Hypothalamus (tissue), 51 donors: Measurements from ENCODE around the gene FGFR1OP2.
A peak's percentile ranks its signal among the peaks of the same experiment; 100 is the strongest.
"Not testable (repeated sequence)": the region's sequence is repeated elsewhere in the genome, so short reads cannot be mapped to it uniquely, and the experiment has no call there.

Source experiments
- DNase-seq, 51 donors: peaks; one replicate each; lab custom pipeline; 2025; lab: John Stamatoyannopoulos, UW

Gene FGFR1OP2

GRCh38 chr12:26937863-26938700 is at the start of gene FGFR1OP2, which contains the start of gene INTS13:
TSS of gene FGFR1OP2 (plus strand) at chr12:26938470. CDS start at chr12:26954159, 15,689 bp downstream.
TSS of gene INTS13 (minus strand) at chr12:26937981. CDS start at chr12:26936803, 1,178 bp downstream.
- peak; percentile 83 to 100 (median 97) for DNase-seq

- no peak for DNase-seq
Measured at GRCh38 chr12:26890784-26891183, 47.5 kb upstream of the FGFR1OP2 start.

GRCh38 chr12:26891704-26892103 is 46.6 kb upstream of the FGFR1OP2 start:
- DNase-seq = no peak

GRCh38 chr12:26895672-26896071 is 42.6 kb upstream of the FGFR1OP2 start:
- no peak for DNase-seq

GRCh38 chr12:26896913-26897312 is 41.4 kb upstream of the FGFR1OP2 start:
- DNase-seq = no peak

DNA sequence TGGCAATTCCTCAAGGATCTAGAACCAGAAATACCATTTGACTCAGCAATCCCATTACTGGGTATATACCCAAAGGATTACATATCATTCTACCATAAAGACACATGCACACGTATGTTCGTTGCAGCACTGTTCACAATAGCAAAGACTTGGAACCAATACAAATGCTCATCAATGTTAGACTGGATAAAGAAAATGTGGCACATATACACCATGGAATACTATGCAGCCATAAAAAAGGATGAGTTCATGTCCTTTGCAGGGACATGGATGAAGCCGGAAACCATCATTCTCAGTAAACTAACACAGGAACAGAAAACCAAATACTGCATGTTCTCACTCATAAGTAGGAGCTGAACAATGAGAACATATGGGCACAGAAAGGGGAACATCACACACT is 34.9 kb upstream of the FGFR1OP2 start:
- DNase-seq = not testable (repeated sequence)

- no peak for DNase-seq
Measured at GRCh38 chr12:26906024-26906423, 32.2 kb upstream of the FGFR1OP2 start.

DNA sequence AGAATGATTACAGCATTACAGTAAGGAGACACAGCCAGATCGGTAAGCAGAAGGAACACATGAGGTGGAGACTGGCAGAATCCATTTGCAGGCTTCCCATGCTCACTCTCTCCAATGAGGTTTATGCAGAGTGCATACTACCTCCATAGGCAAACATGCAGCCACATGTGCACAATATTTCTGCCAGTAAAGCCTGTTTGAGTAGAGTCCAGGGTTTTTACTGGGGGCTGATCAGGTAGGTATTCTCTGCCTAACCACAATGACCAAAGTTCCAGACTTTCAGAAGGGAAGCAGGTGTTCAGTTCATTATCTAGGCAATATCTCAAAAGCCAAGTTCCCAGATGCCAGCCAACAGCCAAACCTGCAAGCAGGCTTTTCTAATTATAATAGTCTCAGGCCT is 31.6 kb upstream of the FGFR1OP2 start:
- DNase-seq = no peak

GRCh38 chr12:26918321-26919215 is 19.7 kb upstream of the FGFR1OP2 start:
- DNase-seq = peak in 2 of 51 donors; percentile 2 to 50

- peak in 21 of 51 donors; percentile 0 to 76 (median 19) for DNase-seq
Measured at GRCh38 chr12:26919216-26919555, 19.1 kb upstream of the FGFR1OP2 start.

- DNase-seq = no peak
Measured at GRCh38 chr12:26921886-26922285, 16.4 kb upstream of the FGFR1OP2 start.

DNA sequence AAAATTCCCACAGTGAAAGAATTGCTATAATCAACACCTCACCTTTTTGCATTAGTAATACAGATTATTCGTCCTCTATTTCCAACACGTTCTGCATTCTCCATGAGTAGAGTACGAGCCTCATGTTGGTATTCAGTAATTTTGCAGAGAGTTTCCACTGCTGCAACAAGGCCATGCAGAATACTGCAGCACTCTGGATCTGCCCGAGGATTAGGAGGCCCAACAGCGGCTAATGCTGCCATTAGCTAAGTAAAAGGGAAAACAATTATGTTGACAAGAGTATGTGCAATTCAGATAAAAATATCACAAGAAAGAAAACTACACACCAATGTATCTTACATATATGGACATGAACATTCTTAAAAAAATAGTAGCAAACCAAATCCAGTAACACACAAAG is 9.6 kb upstream of the FGFR1OP2 start:
- DNase-seq = no peak

GRCh38 chr12:26929590-26929989 is 8.7 kb upstream of the FGFR1OP2 start:
- DNase-seq = no peak

DNA sequence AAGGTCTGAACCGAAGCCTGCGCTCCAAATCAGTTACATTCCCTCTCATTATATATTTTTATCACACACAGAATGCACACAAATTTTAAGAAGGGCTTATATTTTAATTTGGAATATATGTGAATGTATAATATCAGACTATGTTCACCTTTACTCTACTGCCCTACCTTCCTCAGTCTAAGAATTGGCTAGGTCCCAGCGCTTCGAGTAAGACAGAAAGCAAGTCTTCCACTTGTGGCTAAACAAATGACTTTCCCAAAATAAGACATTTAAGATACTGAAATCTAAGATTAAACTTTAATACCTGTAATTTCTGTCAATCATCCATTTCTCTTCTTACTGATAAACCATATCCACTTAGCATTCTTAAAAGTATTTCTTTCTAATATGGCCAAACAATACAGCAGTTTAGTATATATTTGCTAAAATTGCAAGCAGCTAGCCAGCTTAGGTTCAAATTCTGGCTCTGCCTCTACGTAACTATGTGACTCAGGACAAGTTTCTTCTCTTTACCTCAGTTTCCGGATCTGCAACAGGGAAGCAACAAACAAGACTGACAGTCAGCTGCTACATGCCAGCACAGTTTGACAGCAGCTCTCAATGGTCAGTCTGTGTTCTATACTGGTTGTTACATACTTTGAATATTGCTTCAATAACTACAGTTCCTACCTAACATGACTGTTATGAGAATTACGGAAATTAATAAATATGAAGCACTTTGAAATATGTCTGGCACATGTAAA is 2.5 kb upstream of the FGFR1OP2 start:
- no peak for DNase-seq

DNA sequence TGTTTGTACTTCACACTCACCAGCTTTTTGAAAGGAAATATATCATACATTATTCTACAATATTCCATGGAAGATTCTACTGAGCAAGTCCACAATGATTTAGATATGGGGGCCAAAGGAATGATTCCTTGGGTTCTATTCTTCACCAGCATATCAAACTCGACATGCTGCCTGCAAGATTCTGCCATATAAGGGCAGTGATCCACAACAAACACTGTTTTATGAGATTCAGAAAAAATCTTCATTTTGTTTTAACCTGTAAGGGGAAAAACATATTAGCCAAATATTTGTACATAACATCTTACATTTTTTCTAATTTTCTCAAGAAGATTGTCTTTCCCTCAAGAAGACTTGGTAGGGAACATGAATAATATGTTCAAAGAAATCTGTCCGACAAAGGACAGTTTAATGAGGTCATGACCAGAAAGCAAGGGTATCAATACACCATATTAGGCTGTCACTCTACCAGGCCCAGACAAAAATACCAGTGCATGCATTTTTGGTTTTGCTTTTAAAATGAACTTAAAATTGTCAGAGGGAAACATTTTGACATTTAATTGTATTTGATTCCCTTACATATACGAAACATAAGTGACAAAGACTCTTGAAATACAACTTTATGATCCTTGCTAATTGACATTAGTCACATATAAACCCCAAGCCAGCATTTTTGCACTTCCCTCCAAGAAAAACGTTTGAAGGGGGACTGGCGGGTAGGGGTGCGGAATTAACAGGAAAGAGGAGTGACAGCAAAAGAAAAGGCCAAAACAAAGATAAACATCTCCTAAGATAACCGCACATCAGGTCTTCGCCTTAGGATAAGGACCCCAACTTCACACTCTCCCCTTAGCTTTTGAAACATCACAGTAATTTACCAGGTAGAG is 1.5 kb upstream of the FGFR1OP2 start:
- DNase-seq = no peak

DNA sequence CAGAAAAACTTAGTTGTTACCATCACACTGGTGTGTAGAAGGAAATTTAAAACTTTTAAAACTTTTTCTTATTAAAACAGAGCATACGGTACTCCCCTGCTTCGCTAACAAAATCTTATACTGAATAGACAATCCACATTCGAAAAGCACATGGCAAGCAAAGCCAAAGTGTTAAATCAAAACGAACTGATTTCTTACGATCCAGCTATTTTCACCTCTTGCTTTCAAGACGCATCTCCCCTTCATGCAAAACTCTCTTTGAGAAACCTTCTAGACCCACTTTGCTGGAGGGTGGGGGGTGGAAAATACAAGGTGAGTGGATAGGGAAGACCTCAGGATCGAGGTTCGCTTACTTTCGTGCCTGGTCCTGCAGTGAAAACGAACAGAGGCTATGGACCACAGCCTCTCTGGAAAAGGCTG is 817 bp upstream of the FGFR1OP2 start:
- DNase-seq = no peak

DNA sequence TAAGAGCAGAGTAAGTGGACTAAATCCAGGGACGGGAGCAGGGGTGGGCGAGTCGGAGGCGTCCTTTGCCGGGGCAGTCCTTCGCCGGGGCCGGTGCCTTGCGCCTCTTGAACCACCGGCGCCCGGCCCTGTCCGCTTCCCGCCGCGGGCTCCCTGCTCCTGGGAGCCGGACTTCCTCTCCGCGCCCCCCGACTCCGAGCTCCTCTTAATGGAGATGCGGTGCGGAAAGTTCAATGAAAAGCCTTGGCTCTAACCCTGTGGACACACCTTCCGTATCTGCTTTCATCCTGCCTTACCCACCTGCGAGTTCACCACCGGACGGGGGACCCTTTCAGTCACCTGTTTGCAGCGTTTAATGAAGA is 412 bp downstream of the FGFR1OP2 start:
- DNase-seq = peak in 5 of 51 donors; percentile 43 to 66 (median 55)

DNA sequence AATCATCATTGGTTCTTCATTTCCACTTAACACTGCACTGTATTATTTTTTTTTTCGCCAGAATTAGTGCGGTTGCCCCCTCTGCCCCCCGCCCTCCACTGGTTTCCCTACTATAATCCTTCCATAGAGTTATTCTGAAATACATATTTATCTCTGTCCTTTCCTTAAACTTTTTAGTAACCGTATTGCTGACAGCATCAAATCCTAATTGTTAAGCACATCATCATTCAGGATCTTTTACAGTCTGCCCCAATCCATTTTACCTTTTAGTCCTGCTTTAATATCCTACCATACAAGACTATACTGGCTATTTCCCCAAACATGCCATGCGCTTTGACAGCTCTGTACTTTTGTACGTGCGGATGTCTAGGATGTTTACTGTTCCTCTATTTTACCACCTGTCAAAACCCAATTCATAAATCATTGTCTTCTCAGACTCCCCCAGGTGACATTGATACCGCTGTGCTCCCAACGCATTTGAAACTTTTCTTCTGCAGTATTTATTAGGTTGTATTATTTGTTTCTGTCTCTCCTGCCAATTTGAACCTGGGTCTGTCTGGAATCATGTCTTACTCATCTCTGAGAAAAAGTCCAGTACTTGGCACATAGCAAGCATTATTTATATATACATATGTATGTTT is 1.0 kb downstream of the FGFR1OP2 start:
- DNase-seq = peak in 1 of 51 donors; percentile 62

- no peak for DNase-seq
Measured at GRCh38 chr12:26939953-26940352, 1.7 kb downstream of the FGFR1OP2 start.
